Testis (tissue), 2 donors: ENCODE results near the gene NBDY.

ENCODE experiments used
- POLR2A ChIP-seq: fragments of 450-650 bp; IDR thresholded peaks from one replicate; pipeline ENCODE4 v1.6.1; 2017; ENCODE audit warnings: antibody characterized with exemption, mild to moderate bottlenecking, moderate library complexity
- TF ChIP-seq, protein P1 (sequence below), 3 experiments: fragments of 450-650 bp in 2 of 3; fragments of 200-600 bp in 1 of 3; sonication (generic) in 1 of 3; IDR thresholded peaks; one replicate each; pipeline ENCODE4 v1.5.1; 2016 to 2019; ENCODE audit warnings: antibody characterized with exemption in 3 of 3, mild to moderate bottlenecking in 2 of 3, moderate library complexity in 1 of 3

DNA sequence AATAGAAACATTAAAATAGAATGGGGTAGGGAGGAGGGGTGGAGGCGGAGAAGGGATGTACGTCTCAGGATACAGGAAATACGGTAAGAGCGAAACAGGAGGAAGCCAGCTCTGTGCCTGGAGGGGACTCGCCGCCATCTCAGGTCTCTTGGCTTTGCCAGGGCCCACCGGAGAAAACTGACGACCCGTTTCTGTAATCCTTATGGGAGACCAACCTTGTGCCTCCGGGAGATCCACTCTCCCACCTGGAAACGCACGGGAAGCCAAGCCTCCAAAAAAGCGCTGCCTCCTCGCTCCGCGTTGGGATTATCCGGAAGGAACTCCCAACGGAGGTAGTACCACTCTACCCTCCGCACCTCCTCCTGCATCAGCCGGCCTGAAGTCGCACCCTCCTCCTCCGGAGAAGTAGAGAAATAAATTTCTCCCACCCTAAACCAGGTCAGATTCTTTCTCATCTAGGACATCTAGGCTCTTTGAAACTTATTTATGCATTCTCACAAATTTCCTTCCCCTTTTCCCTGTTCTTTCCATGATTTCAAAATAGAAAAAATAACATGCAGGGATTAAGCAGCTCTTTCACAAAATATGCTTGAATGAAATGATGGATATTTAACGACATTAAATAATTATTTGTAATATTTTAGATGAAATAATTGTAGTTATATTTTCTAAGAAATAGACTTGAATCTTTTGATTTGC lies at the start of gene NBDY:
- TF ChIP-seq, protein P1, sequence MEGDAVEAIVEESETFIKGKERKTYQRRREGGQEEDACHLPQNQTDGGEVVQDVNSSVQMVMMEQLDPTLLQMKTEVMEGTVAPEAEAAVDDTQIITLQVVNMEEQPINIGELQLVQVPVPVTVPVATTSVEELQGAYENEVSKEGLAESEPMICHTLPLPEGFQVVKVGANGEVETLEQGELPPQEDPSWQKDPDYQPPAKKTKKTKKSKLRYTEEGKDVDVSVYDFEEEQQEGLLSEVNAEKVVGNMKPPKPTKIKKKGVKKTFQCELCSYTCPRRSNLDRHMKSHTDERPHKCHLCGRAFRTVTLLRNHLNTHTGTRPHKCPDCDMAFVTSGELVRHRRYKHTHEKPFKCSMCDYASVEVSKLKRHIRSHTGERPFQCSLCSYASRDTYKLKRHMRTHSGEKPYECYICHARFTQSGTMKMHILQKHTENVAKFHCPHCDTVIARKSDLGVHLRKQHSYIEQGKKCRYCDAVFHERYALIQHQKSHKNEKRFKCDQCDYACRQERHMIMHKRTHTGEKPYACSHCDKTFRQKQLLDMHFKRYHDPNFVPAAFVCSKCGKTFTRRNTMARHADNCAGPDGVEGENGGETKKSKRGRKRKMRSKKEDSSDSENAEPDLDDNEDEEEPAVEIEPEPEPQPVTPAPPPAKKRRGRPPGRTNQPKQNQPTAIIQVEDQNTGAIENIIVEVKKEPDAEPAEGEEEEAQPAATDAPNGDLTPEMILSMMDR (IDR thresholded peaks at IDR 0.05) = no peak
- no peak for TF ChIP-seq POLR2A
